Osteocyte (in vitro differentiated cells): ENCODE data around the gene ABHD17A. TPM values are rescaled to one million over a fixed set of nuclear protein-coding genes. Genes with fewer than 3 reads are reported as not detected.

Source experiments
- DNase-seq: peaks from one replicate; pipeline ENCODE4 v3.0.0; 2021; ENCODE audit warnings: mixed read lengths; ENCODE audit not compliant: unreplicated experiment; ENCODE audit errors: extremely low spot score
- H3K27ac Mint-ChIP-seq: one replicate; pipeline ENCODE4 v1.8.0; 2021; ENCODE audit warnings: mild to moderate bottlenecking, mixed read lengths; ENCODE audit not compliant: unreplicated experiment
- H3K27me3 Mint-ChIP-seq: one replicate; pipeline ENCODE4 v1.8.0; 2021; ENCODE audit warnings: mixed read lengths; ENCODE audit not compliant: unreplicated experiment
- H3K36me3 Mint-ChIP-seq: one replicate; pipeline ENCODE4 v1.8.0; 2021; ENCODE audit warnings: mixed read lengths; ENCODE audit not compliant: unreplicated experiment
- H3K4me1 Mint-ChIP-seq: one replicate; pipeline ENCODE4 v1.8.0; 2021; ENCODE audit warnings: mixed read lengths; ENCODE audit not compliant: unreplicated experiment
- H3K4me3 Mint-ChIP-seq: one replicate; pipeline ENCODE4 v1.8.0; 2021; ENCODE audit warnings: mild to moderate bottlenecking, moderate library complexity, mixed read lengths; ENCODE audit not compliant: unreplicated experiment
- H3K9me3 Mint-ChIP-seq: one replicate; pipeline ENCODE4 v1.8.0; 2021; ENCODE audit warnings: mixed read lengths; ENCODE audit not compliant: unreplicated experiment
- CTCF ChIP-seq: fragments of 200-600 bp; sonication (generic); IDR thresholded peaks from 2 replicates; pipeline ENCODE4 v1.5.0; 2021; ENCODE audit warnings: antibody characterized with exemption, mild to moderate bottlenecking, moderate library complexity
- total RNA-seq: library from RNA; stranded (reverse); gene quantifications from 2 replicates; pipeline ENCODE4 v1.2.1, GENCODE V29; 2021

ABHD17A gene
- total RNA-seq, 1 donor from 2014 or later: 63.4 TPM

GRCh38 chr19:1846517-1847204, 38.6 kb downstream of the ABHD17A start:
- Mint-ChIP-seq H3K36me3 (peaks cover 3% of the 10 kb centered on the region), H3K4me3 (peak overlapping the region; percentile 85), H3K4me1 (peaks cover 40% of the 10 kb centered on the region), H3K9me3 (no peaks in the 10 kb centered on the region), H3K27me3 (no peaks in the 10 kb centered on the region), H3K27ac (peak overlapping the region; percentile 92)
- no peak for DNase-seq
- no peak for TF ChIP-seq CTCF

DNA sequence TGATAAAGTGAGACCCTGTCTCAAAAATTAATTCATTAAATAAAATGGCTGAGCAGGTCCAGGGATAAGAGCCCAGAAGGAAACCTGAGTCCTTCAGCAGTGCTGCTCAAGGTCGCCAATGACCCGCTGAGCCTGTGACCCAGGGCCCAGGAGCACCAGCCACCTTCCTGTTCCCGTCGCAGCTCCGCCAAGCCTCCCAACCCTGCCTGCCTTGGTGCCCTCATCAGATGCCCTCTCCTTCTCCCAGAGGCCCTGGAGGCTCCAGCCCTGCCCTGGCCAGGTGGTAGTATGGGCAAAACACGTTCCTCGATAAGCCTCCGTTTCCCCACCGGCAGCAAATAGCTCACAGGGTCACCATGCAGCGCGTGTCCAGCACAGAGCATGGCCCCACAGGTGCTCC, 39.7 kb downstream of the ABHD17A start:
- Mint-ChIP-seq H3K27me3 (no peaks in the 10 kb centered on the region), H3K9me3 (no peaks in the 10 kb centered on the region), H3K36me3 (peaks cover 3% of the 10 kb centered on the region), H3K4me3 (peak overlapping the region; percentile 63), H3K4me1 (peaks cover 49% of the 10 kb centered on the region), H3K27ac (peak overlapping the region; percentile 21)
- no peak for TF ChIP-seq CTCF
- DNase-seq: no peak

DNA sequence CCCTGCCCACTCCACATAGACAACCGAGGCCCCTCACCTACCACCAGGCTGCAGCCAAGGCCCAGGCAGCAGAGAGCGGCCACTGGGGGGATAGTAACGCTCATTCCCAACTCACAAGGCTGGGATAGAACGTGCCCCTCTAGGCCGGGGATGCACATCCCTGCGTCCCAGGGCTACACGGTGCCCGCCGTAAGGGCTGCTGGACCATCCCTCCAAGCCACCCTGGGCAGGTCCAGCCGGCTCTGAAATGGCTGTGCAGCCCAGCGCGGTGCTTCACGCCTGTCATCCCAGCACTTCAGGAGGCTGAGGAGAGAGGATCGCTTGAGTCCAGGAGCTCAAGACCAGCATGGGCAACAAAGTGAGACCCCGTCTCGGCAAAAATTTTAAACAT, 40.2 kb downstream of the ABHD17A start:
- peaks cover 3% of the 10 kb centered on the region for H3K36me3 Mint-ChIP-seq

GRCh38 chr19:1844513-1845124, 40.7 kb downstream of the ABHD17A start:
- H3K36me3 Mint-ChIP-seq: peaks cover 3% of the 10 kb centered on the region
- TF ChIP-seq CTCF: no peak
- peaks cover 55% of the 10 kb centered on the region for H3K4me1 Mint-ChIP-seq
- no peak for DNase-seq
- H3K9me3 Mint-ChIP-seq: no peaks in the 10 kb centered on the region
- no peak overlapping the region for H3K4me3 Mint-ChIP-seq
- no peaks in the 10 kb centered on the region for H3K27me3 Mint-ChIP-seq
- no peak overlapping the region for H3K27ac Mint-ChIP-seq

More for the DNA sequence above, 40.2 kb downstream of the ABHD17A start:
- no peaks in the 10 kb centered on the region for H3K27me3 Mint-ChIP-seq
- peaks cover 54% of the 10 kb centered on the region for H3K4me1 Mint-ChIP-seq
- no peak for TF ChIP-seq CTCF
- H3K4me3 Mint-ChIP-seq: no peak overlapping the region
- no peak for DNase-seq
- no peak overlapping the region for H3K27ac Mint-ChIP-seq
- H3K9me3 Mint-ChIP-seq: no peaks in the 10 kb centered on the region

DNA sequence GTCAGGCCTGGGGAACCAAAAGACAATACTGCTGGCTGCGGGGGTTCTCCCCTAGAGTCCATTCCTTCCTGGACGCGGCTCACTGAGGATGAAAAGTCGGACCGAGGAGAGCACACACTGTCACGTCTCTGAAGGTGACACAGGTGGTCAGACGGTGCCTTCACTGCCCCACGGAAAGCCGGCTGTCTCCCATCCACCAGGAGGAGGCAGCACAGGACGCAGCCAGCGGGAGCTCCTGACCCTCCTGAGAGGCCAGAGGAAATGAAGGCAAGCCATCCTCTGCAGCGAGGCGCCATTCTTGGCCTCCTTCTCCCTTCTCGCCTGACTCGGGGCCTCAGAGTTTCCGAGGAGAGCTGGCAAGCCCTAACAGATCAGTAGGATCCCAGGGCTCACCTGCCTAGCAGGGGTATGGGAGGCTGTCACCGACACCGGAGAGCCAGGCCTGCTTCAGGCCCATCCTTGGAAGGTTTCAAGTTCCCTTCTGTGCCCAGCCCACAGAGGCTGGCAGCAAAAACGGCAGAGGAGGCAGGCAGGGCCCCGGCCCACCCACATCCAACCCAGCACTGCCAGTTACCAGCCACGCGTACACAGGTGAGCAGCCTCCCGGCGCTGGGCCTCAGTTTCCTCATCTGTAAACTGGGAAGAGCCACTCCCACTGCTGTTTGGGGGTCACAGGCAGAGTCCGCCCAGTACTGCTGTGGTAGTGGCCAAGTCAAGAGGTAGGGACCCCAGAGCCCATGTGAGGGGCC, 41.5 kb downstream of the ABHD17A start:
- DNase-seq: no peak
- Mint-ChIP-seq H3K4me3 (no peak overlapping the region), H3K4me1 (peaks cover 53% of the 10 kb centered on the region), H3K36me3 (peaks cover 3% of the 10 kb centered on the region), H3K27ac (no peak overlapping the region), H3K27me3 (no peaks in the 10 kb centered on the region), H3K9me3 (no peaks in the 10 kb centered on the region)
- peak; percentile 7 for TF ChIP-seq CTCF
